GM12873 (cell line): Measurements from ENCODE around the gene FARSA.

ENCODE experiments used
- CTCF ChIP-seq: IDR thresholded peaks from 2 replicates; pipeline ENCODE4 v1.5.1; 2012; ENCODE audit warnings: low read depth, mild to moderate bottlenecking, moderate library complexity, low read length, control low read depth; ENCODE audit not compliant: insufficient read depth; ENCODE audit errors: missing control alignments

The FARSA gene

GRCh38 chr19:12943437-12944044 lies 10.0 kb upstream of the FARSA start:
- no peak for TF ChIP-seq CTCF

- no peak for TF ChIP-seq CTCF
These were observed 7.4 kb upstream of the FARSA start for GRCh38 chr19:12940897-12941296.

GRCh38 chr19:12939975-12940423 lies 6.5 kb upstream of the FARSA start:
- TF ChIP-seq CTCF: no peak

- TF ChIP-seq CTCF: peak; percentile 10
These were observed 5.5 kb upstream of the FARSA start for GRCh38 chr19:12938779-12939601.

- TF ChIP-seq CTCF: peak; percentile 10
These were observed 4.6 kb upstream of the FARSA start, which contains the start of gene CALR for GRCh38 chr19:12937927-12938778. Gene CALR (plus strand): TSS chr19:12938609. CDS start chr19:12938680, 71 bp downstream.

GRCh38 chr19:12937093-12937926 lies 3.8 kb upstream of the FARSA start:
- TF ChIP-seq CTCF: no peak
